D721Med (cell line): Measurements from ENCODE around the gene BTBD8.

Experiments used
- DNase-seq: peaks from one replicate; pipeline ENCODE4 v3.0.0; 2011; ENCODE audit warnings: low spot score; ENCODE audit not compliant: insufficient read length
- FAIRE-seq: peaks from 2 replicates; lab custom pipeline; 2011; peaks lifted over from hg19 to GRCh38; lab: Jason Lieb, UNC
- CTCF ChIP-seq: IDR thresholded peaks from 2 replicates; pipeline ENCODE4 v1.5.1; 2012; ENCODE audit warnings: mild to moderate bottlenecking, control low read depth; ENCODE audit not compliant: insufficient read depth; ENCODE audit errors: missing control alignments

Gene BTBD8

GRCh38 chr1:92188436-92189255 is 108.5 kb downstream of the BTBD8 start:
- DNase-seq (no peak), FAIRE-seq (no peak)
- TF ChIP-seq CTCF = no peak

GRCh38 chr1:92191726-92192125 is 111.6 kb downstream of the BTBD8 start:
- no peak for TF ChIP-seq CTCF
- FAIRE-seq (no peak), DNase-seq (no peak)

GRCh38 chr1:92192246-92192645 is 112.1 kb downstream of the BTBD8 start:
- TF ChIP-seq CTCF = no peak
- DNase-seq (no peak), FAIRE-seq (no peak)

GRCh38 chr1:92194511-92194910 is 114.4 kb downstream of the BTBD8 start:
- DNase-seq = no peak
- TF ChIP-seq CTCF = no peak
- FAIRE-seq = no peak

- TF ChIP-seq CTCF = no peak
- FAIRE-seq (no peak), DNase-seq (no peak)
Measured at GRCh38 chr1:92201973-92202372, 121.8 kb downstream of the BTBD8 start.

- DNase-seq (no peak), FAIRE-seq (no peak)
- TF ChIP-seq CTCF = no peak
Measured at GRCh38 chr1:92203105-92203504, 123.0 kb downstream of the BTBD8 start.

- DNase-seq = no peak
- TF ChIP-seq CTCF = no peak
- FAIRE-seq = no peak
Measured at GRCh38 chr1:92210701-92211100, 130.6 kb downstream of the BTBD8 start.
